Stimulated activated CD4-positive, alpha-beta T cell treated with anti-CD3 and anti-CD28 coated beads, Interleukin-4, amount 100 ng/mL, for 48 hours (primary cell): ENCODE results near the gene THOC2.
"Not testable (repeated sequence)": the region's sequence is repeated elsewhere in the genome, so short reads cannot be mapped to it uniquely, and the experiment has no call there.

Experiments
- DNase-seq, 2 donors: peaks; one replicate each; pipeline ENCODE4 v3.0.0-alpha.2; 2020; ENCODE audit warnings: low read depth in 2 of 2

Gene THOC2

GRCh38 chrX:123580792-123581191 lies 152.1 kb downstream of the THOC2 start:
- DNase-seq = no peak

DNA sequence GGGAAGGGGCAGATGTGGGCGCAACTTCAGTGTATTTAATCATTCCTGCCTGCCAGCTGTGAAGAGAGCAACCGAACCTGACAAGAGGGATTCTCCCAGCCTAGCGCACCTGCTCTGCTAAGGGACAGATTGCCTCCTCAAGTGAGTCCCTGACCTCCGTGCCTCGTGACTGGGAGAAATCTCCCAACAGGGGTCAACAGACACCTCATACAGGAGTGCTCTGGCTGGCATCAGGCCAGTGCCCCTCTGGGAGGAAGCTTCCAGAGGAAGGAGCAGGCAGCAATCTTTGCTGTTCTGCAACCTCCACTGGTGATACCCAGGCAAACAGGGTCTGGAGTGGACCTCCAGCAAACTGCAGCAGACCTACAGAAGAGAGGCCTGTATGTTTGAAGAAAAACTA lies 158.8 kb downstream of the THOC2 start:
- DNase-seq = not testable (repeated sequence)

DNA sequence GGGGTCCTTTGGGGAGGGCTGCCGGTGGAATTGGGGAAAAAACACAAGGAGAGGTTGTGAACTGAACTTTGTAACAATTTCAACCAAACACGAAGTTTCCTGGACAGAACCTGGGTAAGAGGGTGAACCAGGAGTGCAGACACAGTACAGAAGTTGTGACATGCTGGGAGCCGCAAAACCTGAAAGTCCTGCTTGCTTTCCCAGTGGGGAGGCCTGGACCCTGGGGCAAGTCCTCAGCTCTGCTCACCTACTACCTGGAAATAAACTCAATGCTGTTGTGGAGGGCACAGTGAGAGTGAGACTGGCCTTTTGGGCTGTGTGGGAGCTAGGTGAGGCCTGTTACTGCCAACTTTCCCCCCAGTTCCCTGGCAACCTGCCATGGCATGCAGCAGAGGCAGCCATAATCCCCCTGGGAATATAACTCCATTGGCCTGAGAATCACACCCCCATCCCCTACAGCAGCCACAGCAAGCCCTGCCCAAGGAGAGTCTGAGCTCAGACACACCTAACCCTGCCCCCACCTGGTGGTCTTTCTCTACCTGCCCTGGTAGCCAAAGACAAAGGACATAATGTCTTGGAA lies 162.8 kb downstream of the THOC2 start:
- no peak for DNase-seq

DNA sequence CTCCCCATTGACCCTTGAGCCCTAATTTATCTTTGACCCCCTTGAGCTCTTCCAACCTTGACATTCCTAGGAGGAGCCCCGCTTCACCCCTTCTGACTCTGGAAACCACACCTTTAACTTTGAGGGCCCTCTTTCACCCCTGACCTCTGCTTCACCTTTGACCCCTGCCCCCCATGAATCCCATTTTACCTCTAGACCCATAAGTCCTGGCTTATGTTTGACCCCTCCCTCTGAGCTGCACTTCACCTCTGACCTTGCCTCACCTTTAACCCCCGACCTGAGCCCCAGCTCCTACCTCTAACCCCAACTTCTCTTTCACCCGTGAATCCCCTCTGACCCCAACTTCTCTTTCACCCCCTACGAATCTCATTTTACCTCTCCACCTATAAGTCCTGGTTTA lies 169.7 kb downstream of the THOC2 start:
- DNase-seq = no peak

GRCh38 chrX:123562342-123563146 lies 170.3 kb downstream of the THOC2 start:
- DNase-seq = no peak

GRCh38 chrX:123561439-123562215 lies 171.2 kb downstream of the THOC2 start:
- DNase-seq = no peak

GRCh38 chrX:123550829-123551228 lies 182.0 kb downstream of the THOC2 start:
- no peak for DNase-seq
